ENCODE measurements around the gene CLDN3.
"Not testable (repeated sequence)": the region's sequence is repeated elsewhere in the genome, so short reads cannot be mapped to it uniquely, and the experiment has no call there.

Gene CLDN3

DNA sequence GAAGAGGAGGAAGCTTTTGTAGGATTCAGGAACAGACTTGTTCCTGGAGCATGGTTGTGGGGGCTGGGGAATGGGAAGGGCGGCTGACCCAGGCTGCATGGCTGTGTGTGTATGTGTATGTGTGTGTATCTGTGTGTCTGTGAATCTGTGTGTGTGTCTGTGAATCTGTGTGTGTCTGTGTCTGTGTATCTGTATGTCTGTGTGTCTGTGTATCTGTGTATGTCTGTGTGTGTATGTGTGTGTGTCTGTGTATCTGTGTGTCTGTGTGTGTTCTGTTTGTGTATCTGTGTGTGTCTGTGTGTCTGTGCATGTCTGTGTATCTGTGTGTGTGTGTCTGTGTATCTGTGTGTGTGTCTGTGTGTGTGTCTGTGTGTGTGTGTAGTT is 44.0 kb downstream of the CLDN3 start:
- DNase-seq = no peak
- in situ Hi-C loops (cut with HindIII; ENCODE audit: low pct_ligation_motif_present, low sequenced_read_pairs) = no loop called here
- Histone ChIP-seq H3K36me3 (replicated peaks) (no peaks in the 10 kb centered on the region), H3K27ac (no peak overlapping the region), H3K27me3 (replicated peaks) (no peaks in the 10 kb centered on the region), H3K4me3 (ENCODE audit: low read depth, low read length) (no peak overlapping the region)
- no peak for TF ChIP-seq CTCF (IDR thresholded peaks at IDR 0.05; ENCODE audit: low read depth, low read length, missing control alignments)

- in situ Hi-C loops (cut with HindIII; ENCODE audit: low pct_ligation_motif_present, low sequenced_read_pairs) = no loop called here
- no peak for DNase-seq
- Histone ChIP-seq H3K27me3 (replicated peaks) (no peaks in the 10 kb centered on the region), H3K36me3 (replicated peaks) (no peaks in the 10 kb centered on the region), H3K27ac (no peak overlapping the region), H3K4me3 (ENCODE audit: low read depth, low read length) (no peak overlapping the region)
- TF ChIP-seq CTCF (IDR thresholded peaks at IDR 0.05; ENCODE audit: low read depth, low read length, missing control alignments) = no peak
These were observed 46.3 kb downstream of the CLDN3 start for GRCh38 chr7:73723813-73724212.

GRCh38 chr7:73722785-73723184 is 47.3 kb downstream of the CLDN3 start:
- H3K36me3 ChIP-seq (replicated peaks) = peaks cover 3% of the 10 kb centered on the region
- H3K27ac ChIP-seq = no peak overlapping the region
- DNase-seq = no peak
- no peaks in the 10 kb centered on the region for H3K27me3 ChIP-seq (replicated peaks)
- H3K4me3 ChIP-seq (ENCODE audit: low read depth, low read length) = no peak overlapping the region
- no peak for TF ChIP-seq CTCF (IDR thresholded peaks at IDR 0.05; ENCODE audit: low read depth, low read length, missing control alignments)
- in situ Hi-C loops (cut with HindIII; ENCODE audit: low pct_ligation_motif_present, low sequenced_read_pairs) = no loop called here

GRCh38 chr7:73722182-73722581 is 47.9 kb downstream of the CLDN3 start:
- H3K27me3 ChIP-seq (replicated peaks); H3K27ac ChIP-seq; in situ Hi-C loops (cut with HindIII; ENCODE audit: low pct_ligation_motif_present, low sequenced_read_pairs); DNase-seq; H3K36me3 ChIP-seq (replicated peaks); H3K4me3 ChIP-seq (ENCODE audit: low read depth, low read length): not testable (repeated sequence)

DNA sequence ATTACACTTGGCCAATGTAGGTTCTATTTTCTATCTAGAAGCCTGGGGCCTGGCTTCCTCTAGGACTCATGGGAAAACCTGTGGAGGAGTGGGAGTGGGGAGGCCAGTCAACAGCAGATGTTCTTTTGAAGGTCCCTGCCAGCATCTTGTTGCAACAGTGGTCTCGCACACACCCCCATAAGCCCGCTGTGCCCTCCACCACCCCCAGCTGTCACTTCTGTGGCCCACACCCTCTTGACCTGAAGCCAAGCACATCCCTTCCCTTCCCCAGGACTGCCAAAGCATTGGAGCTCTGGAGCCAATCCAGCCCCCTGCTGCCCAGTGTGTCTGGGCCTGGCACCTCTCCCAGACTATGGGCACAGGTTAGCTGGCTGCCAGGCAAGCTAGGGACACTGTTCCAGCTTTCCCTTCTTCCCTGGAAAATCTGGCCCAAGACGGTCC is 48.7 kb downstream of the CLDN3 start:
- H3K4me3 ChIP-seq (ENCODE audit: low read depth, low read length) = no peak overlapping the region
- TF ChIP-seq CTCF (IDR thresholded peaks at IDR 0.05; ENCODE audit: low read depth, low read length, missing control alignments) = no peak
- no peak for DNase-seq
- in situ Hi-C loops (cut with HindIII; ENCODE audit: low pct_ligation_motif_present, low sequenced_read_pairs) = no loop called here
- peaks cover 8% of the 10 kb centered on the region for H3K36me3 ChIP-seq (replicated peaks)
- no peaks in the 10 kb centered on the region for H3K27me3 ChIP-seq (replicated peaks)
- H3K27ac ChIP-seq = no peak overlapping the region

GRCh38 chr7:73720443-73720842 is 49.6 kb downstream of the CLDN3 start:
- DNase-seq; in situ Hi-C loops (cut with HindIII; ENCODE audit: low pct_ligation_motif_present, low sequenced_read_pairs); H3K4me3 ChIP-seq (ENCODE audit: low read depth, low read length); H3K27me3 ChIP-seq (replicated peaks); H3K27ac ChIP-seq: not testable (repeated sequence)
- H3K36me3 ChIP-seq (replicated peaks) = peaks cover 14% of the 10 kb centered on the region

DNA sequence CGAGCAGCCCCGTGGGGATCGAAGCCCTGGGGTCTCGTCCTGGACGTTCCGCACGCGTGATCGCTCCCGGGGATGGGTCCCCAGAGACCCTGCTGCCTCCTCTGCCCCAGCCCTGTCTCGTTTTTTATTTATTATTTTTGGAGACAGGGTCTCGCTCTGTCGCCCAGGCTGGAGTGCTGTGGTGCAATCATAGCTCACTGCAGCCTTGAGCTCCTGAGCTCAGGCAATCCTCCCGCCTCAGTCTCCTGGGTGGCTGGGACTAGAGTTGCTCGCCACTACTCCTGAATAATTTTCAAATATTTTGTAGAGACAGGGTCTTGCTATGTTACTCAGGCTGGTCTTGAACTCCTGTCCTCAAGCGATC is 50.3 kb downstream of the CLDN3 start:
- peaks cover 19% of the 10 kb centered on the region for H3K36me3 ChIP-seq (replicated peaks)
- H3K27me3 ChIP-seq (replicated peaks) = no peaks in the 10 kb centered on the region
- H3K4me3 ChIP-seq (ENCODE audit: low read depth, low read length) = peak overlapping the region; percentile 49
- H3K27ac ChIP-seq = no peak overlapping the region
- in situ Hi-C loops (cut with HindIII; ENCODE audit: low pct_ligation_motif_present, low sequenced_read_pairs) = no loop called here
- no peak for TF ChIP-seq CTCF (IDR thresholded peaks at IDR 0.05; ENCODE audit: low read depth, low read length, missing control alignments)
- DNase-seq = no peak

All from brain microvascular endothelial cell (primary cell).